Measurements from ENCODE around the gene CFHR5.
"Not testable (repeated sequence)": the region's sequence is repeated elsewhere in the genome, so short reads cannot be mapped to it uniquely, and the experiment has no call there.

CFHR5 gene

GRCh38 chr1:196977278-196977677 is at the start of gene CFHR5:
Gene CFHR5 (plus strand): TSS chr1:196977556. CDS start chr1:196977665, 109 bp downstream.
- no peak within 1 kb of the TSS for H3K27ac ChIP-seq
- no peaks in the 10 kb centered on the region for H3K36me3 ChIP-seq
- no peaks in the 10 kb centered on the region for H3K27me3 ChIP-seq
- H3K4me1 ChIP-seq = no peaks in the 10 kb centered on the region
- no peak for DNase-seq
- intact Hi-C loops (cut with DNase I; ENCODE audit: low total_unique reads) = no loop called here
- H3K9me3 ChIP-seq = no peaks in the 10 kb centered on the region
- no peak within 1 kb of the TSS for H3K4me3 ChIP-seq
- no peak for TF ChIP-seq CTCF (IDR thresholded peaks at IDR 0.05)

DNA sequence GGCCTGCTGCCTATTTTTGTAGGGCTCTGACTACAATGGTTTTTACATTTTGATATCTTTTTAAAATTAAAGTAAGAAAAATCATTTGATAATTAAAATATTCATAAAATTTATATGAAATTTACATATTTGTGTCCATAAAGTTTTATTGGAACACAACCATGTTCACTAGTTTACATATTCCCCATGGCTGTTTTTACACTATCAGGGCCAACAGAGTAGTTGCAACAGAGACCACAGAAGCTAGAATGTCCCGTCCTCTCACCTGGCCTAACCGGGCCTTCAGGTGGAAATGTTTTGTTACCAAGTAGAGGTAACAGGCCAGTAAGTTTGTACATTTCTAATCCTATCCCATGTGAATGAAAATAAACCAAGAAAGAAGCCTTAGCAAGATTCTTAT is 44.5 kb upstream of the CFHR5 start:
- intact Hi-C loops (cut with DNase I; ENCODE audit: low total_unique reads); H3K4me1 ChIP-seq; H3K4me3 ChIP-seq; H3K27ac ChIP-seq; H3K27me3 ChIP-seq; H3K36me3 ChIP-seq; H3K9me3 ChIP-seq; DNase-seq: not testable (repeated sequence)

- Histone ChIP-seq H3K27me3 (no peaks in the 10 kb centered on the region), H3K4me3 (no peak overlapping the region), H3K9me3 (no peaks in the 10 kb centered on the region), H3K4me1 (no peaks in the 10 kb centered on the region), H3K36me3 (no peaks in the 10 kb centered on the region), H3K27ac (no peak overlapping the region)
- no peak for DNase-seq
- no peak for TF ChIP-seq CTCF (IDR thresholded peaks at IDR 0.05)
- intact Hi-C loops (cut with DNase I; ENCODE audit: low total_unique reads) = no loop called here
Observed at GRCh38 chr1:196933531-196934189, 43.7 kb upstream of the CFHR5 start.

DNA sequence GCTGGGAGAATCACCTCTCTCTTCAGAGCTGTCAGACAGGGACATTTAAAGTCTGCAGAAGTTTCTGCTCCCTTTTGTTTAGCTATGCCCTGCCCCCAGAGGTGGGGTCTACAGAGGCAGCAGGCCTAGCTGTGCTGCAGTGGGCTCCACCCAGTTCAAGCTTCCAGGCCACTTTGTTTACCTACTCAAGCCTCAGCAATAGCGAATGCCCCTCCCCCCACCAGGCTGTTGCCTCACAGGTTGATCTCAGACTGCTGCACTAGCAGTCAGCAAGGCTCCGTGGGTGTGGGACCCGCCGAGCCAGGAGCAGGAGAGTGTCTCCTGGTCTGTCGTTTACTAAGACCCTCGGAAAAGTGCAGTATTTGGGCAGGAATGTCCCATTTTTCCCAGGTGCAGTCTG is 35.9 kb upstream of the CFHR5 start:
- H3K36me3 ChIP-seq; DNase-seq; H3K4me1 ChIP-seq; H3K27me3 ChIP-seq; intact Hi-C loops (cut with DNase I; ENCODE audit: low total_unique reads); H3K27ac ChIP-seq; H3K4me3 ChIP-seq; H3K9me3 ChIP-seq: not testable (repeated sequence)

DNA sequence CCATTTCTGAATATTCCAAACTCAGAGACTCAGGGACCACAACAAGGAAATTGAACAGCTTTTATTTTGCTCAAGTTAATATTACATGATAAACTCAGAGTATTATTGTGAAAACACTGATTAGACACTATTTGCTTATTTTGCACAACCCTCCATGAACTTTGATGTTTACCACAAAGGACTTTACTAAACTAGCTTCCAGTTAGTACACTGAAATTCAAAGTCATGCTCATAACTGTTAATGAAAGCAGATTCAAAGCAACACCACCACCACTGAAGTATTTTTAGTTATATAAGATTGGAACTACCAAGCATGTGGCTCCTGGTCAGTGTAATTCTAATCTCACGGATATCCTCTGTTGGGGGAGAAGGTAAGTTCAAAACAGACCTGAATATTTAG is 33.8 kb upstream of the CFHR5 start, which contains the start of gene CFHR2:
Gene CFHR2, plus strand, starts transcription at position 171 of the 400 bp plus-strand sequence. Its CDS starts 143 bp downstream, at position 314.
- H3K36me3 ChIP-seq; H3K27ac ChIP-seq; H3K4me3 ChIP-seq; DNase-seq; H3K4me1 ChIP-seq; H3K27me3 ChIP-seq; intact Hi-C loops (cut with DNase I; ENCODE audit: low total_unique reads); H3K9me3 ChIP-seq: not testable (repeated sequence)

DNA sequence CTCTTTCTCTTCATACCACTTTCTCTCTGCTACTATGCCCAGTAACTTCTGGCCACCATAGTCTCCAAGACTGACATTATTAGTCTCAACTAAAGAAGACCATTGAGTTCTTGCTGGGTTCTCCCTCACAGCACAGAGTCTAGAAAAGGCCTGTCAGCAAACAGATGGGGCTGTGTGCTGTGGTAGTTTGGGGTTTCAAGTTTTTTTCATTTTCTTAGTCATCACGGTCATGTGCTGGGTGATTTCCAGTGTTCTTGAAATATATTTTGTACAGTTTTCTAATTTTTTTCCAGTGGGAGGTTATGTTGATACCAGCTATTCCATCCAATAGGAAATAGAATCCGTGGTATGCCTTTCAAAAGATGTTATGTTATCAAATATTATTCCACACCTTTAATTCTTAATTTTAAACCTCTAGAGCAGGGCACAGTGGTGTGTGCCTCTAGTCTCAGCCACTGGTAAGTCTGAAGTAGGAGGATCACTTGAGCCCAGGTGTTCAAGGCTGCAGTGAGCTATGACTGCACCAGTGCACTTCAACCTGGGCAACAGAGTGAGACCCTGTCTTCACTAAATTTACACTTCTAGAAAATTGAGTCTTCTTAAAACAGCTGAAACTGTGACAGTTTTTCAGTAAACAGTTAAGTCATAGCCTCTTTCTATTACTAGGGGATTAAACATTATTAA is 25.5 kb upstream of the CFHR5 start:
- no peak overlapping the region for H3K4me3 ChIP-seq
- H3K36me3 ChIP-seq = no peaks in the 10 kb centered on the region
- TF ChIP-seq CTCF (IDR thresholded peaks at IDR 0.05) = no peak
- H3K27ac ChIP-seq = no peak overlapping the region
- intact Hi-C loops (cut with DNase I; ENCODE audit: low total_unique reads) = no loop called here
- DNase-seq = no peak
- H3K4me1 ChIP-seq = no peaks in the 10 kb centered on the region
- H3K27me3 ChIP-seq = no peaks in the 10 kb centered on the region
- H3K9me3 ChIP-seq = no peaks in the 10 kb centered on the region

- intact Hi-C loops (cut with DNase I; ENCODE audit: low total_unique reads) = no loop called here
- H3K9me3 ChIP-seq = no peaks in the 10 kb centered on the region
- no peak overlapping the region for H3K4me3 ChIP-seq
- no peak for DNase-seq
- no peaks in the 10 kb centered on the region for H3K36me3 ChIP-seq
- H3K27ac ChIP-seq = no peak overlapping the region
- H3K4me1 ChIP-seq = no peaks in the 10 kb centered on the region
- TF ChIP-seq CTCF (IDR thresholded peaks at IDR 0.05) = no peak
- H3K27me3 ChIP-seq = no peaks in the 10 kb centered on the region
Observed at GRCh38 chr1:196954778-196955177, 22.6 kb upstream of the CFHR5 start.

Data from tibial artery (tissue), 4 donors.